Measurements from ENCODE around the gene MPEG1. TPM values are rescaled to one million over a fixed set of nuclear protein-coding genes. Genes with fewer than 3 reads are reported as not detected.

The MPEG1 gene
- total and polyA plus RNA-seq, 4 donors = 7.0 to 63.5 (median 36.9) TPM

DNA sequence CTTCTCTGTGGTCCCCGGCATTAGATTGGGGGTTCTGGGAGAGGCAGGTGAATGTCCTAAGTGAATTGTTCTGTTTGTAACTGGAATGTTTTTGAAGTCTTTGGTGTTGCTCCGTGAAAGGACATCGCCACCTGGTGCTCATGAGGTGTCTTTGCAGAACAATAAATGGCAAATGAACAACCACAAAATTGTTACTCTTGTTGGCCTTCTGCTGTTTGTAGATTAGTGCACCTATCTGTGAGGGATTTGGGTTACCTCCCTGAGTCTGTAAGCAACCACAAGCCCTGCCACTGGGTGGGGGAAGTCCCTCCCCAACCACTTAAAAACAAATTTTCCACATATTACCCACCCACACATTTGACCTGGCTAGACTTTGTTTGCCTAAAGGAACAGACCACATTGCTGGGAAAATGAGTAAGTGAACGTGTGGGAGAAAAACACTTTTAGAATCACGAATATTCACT lies 4.7 kb downstream of the MPEG1 start:
- Histone ChIP-seq H3K27me3 (ENCODE audit: control insufficient read depth in 3 of 3, insufficient read depth in 3 of 3, low read length in 2 of 3) (no peaks in the 10 kb centered on the region), H3K4me1 (ENCODE audit: control insufficient read depth in 5 of 5, insufficient read depth in 5 of 5, low read length in 5 of 5) (peaks cover 0 to 10% (median 6%) of the 10 kb centered on the region in 5 donors), H3K4me3 (no peak overlapping the region), H3K36me3 (ENCODE audit: control insufficient read depth in 4 of 4, insufficient read depth in 4 of 4, low read length in 4 of 4) (peaks cover 0 to 42% (median 24%) of the 10 kb centered on the region in 4 donors), H3K27ac (ENCODE audit: low read depth in 1 of 2, low read length in 1 of 2) (no peak overlapping the region), H3K9ac (ENCODE audit: insufficient read depth in 1 of 2, low read length in 2 of 2) (no peak overlapping the region), H3K9me3 (ENCODE audit: control insufficient read depth in 4 of 4, insufficient read depth in 3 of 4, low read length in 3 of 4) (no peaks in the 10 kb centered on the region)
- ATAC-seq (ENCODE audit: insufficient read depth, low FRiP score) (peak; percentile 63), DNase-seq (peak; percentile 54 to 78 (median 77))
- TF ChIP-seq, protein P1, sequence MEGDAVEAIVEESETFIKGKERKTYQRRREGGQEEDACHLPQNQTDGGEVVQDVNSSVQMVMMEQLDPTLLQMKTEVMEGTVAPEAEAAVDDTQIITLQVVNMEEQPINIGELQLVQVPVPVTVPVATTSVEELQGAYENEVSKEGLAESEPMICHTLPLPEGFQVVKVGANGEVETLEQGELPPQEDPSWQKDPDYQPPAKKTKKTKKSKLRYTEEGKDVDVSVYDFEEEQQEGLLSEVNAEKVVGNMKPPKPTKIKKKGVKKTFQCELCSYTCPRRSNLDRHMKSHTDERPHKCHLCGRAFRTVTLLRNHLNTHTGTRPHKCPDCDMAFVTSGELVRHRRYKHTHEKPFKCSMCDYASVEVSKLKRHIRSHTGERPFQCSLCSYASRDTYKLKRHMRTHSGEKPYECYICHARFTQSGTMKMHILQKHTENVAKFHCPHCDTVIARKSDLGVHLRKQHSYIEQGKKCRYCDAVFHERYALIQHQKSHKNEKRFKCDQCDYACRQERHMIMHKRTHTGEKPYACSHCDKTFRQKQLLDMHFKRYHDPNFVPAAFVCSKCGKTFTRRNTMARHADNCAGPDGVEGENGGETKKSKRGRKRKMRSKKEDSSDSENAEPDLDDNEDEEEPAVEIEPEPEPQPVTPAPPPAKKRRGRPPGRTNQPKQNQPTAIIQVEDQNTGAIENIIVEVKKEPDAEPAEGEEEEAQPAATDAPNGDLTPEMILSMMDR (IDR thresholded peaks at IDR 0.05; ENCODE audit: control extremely low read depth, extremely low read depth) = peak; percentile 47
- WGBS, 2 donors = 11 to 18% methylated on average over 5 of the region's 5 CpGs

DNA sequence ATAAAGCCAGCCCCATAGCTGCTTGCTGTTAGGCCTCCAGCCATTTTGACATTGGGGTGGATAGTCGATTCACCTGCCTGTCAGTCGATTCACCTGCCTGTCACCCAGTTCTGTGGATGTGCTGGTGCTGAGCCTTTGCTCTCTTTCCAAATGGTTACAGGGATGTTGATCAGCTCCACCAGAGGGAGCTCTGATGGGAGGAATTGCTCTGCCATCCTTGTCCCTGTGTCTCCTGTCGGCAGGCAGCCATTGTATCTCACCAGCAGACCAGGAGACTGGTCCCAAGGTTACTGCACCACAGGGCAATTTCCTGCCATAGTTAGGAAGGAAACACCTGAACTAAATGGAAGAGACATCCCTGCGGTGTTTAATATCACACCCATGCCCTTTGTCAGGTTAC lies 6.1 kb downstream of the MPEG1 start:
- DNase-seq (peak; percentile 46 to 48 (median 46)), ATAC-seq (ENCODE audit: insufficient read depth, low FRiP score) (no peak)
- H3K27me3 ChIP-seq (ENCODE audit: control insufficient read depth in 3 of 3, insufficient read depth in 3 of 3, low read length in 2 of 3) = no peaks in the 10 kb centered on the region
- TF ChIP-seq, protein P1 (IDR thresholded peaks at IDR 0.05; ENCODE audit: control extremely low read depth, extremely low read depth) = peak; percentile 33
- H3K27ac ChIP-seq (ENCODE audit: low read depth in 1 of 2, low read length in 1 of 2) = peak overlapping the region in 1 of 2 donors; percentile 13
- no peak overlapping the region for H3K4me3 ChIP-seq
- peaks cover 0 to 56% (median 28%) of the 10 kb centered on the region in 4 donors for H3K36me3 ChIP-seq (ENCODE audit: control insufficient read depth in 4 of 4, insufficient read depth in 4 of 4, low read length in 4 of 4)
- H3K4me1 ChIP-seq (ENCODE audit: control insufficient read depth in 5 of 5, insufficient read depth in 5 of 5, low read length in 5 of 5) = peaks cover 0 to 10% (median 6%) of the 10 kb centered on the region in 5 donors
- WGBS, 2 donors = 63 to 68% methylated on average over 4 of the region's 4 CpGs
- H3K9me3 ChIP-seq (ENCODE audit: control insufficient read depth in 4 of 4, insufficient read depth in 3 of 4, low read length in 3 of 4) = no peaks in the 10 kb centered on the region
- no peak overlapping the region for H3K9ac ChIP-seq (ENCODE audit: insufficient read depth in 1 of 2, low read length in 2 of 2)

DNA sequence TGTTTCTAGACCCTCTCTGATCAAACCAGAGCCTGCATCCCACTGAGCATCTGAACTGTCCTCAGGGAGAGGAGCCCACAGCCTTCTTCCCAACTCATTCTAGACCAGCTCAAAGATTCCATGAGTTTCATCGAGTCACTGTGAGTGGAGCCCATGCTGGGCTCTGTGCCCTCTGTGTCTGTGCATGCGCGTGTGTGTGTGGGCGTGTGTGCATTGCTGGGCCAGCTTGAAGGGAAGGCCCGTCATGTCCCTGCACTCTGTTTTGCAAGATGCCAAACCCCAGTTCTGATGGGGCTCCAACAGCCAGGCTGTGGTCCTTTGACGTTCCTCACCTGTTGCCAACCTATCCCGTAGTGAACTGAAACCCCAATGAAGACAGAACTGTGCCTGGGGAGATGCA lies 7.1 kb downstream of the MPEG1 start:
- H3K36me3 ChIP-seq (ENCODE audit: control insufficient read depth in 4 of 4, insufficient read depth in 4 of 4, low read length in 4 of 4) = peaks cover 0 to 63% (median 34%) of the 10 kb centered on the region in 4 donors
- ATAC-seq (ENCODE audit: insufficient read depth, low FRiP score) (no peak), DNase-seq (no peak)
- no peak overlapping the region for H3K9ac ChIP-seq (ENCODE audit: insufficient read depth in 1 of 2, low read length in 2 of 2)
- H3K4me1 ChIP-seq (ENCODE audit: control insufficient read depth in 5 of 5, insufficient read depth in 5 of 5, low read length in 5 of 5) = peaks cover 0 to 17% (median 9%) of the 10 kb centered on the region in 5 donors
- 85 to 96% methylated on average over 7 of the region's 7 CpGs for WGBS, 2 donors
- TF ChIP-seq, protein P1 (IDR thresholded peaks at IDR 0.05; ENCODE audit: control extremely low read depth, extremely low read depth) = no peak
- no peak overlapping the region for H3K27ac ChIP-seq (ENCODE audit: low read depth in 1 of 2, low read length in 1 of 2)
- no peaks in the 10 kb centered on the region for H3K9me3 ChIP-seq (ENCODE audit: control insufficient read depth in 4 of 4, insufficient read depth in 3 of 4, low read length in 3 of 4)
- H3K27me3 ChIP-seq (ENCODE audit: control insufficient read depth in 3 of 3, insufficient read depth in 3 of 3, low read length in 2 of 3) = no peaks in the 10 kb centered on the region
- H3K4me3 ChIP-seq = no peak overlapping the region

DNA sequence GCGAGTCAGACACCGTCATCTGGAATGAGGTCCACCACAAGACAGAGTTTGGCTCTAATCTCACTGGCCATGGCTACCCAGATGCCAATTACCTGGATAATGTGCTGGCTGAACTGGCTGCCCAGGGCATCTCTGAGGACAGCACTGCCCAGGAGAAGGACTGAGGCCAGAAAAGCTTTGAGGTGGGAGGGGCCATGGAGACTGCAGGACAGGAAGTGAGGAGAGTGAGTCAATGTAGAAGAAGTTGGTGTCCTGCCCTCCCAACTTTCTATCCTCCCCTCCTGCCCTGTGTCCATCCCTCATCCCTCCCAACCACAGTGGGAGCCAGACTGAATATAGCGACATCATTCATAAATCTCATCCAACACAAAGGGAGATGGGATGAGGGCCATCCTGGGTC lies 8.0 kb downstream of the MPEG1 start:
- no peaks in the 10 kb centered on the region for H3K9me3 ChIP-seq (ENCODE audit: control insufficient read depth in 4 of 4, insufficient read depth in 3 of 4, low read length in 3 of 4)
- H3K9ac ChIP-seq (ENCODE audit: insufficient read depth in 1 of 2, low read length in 2 of 2) = no peak overlapping the region
- H3K27ac ChIP-seq (ENCODE audit: low read depth in 1 of 2, low read length in 1 of 2) = no peak overlapping the region
- TF ChIP-seq, protein P1 (IDR thresholded peaks at IDR 0.05; ENCODE audit: control extremely low read depth, extremely low read depth) = no peak
- H3K27me3 ChIP-seq (ENCODE audit: control insufficient read depth in 3 of 3, insufficient read depth in 3 of 3, low read length in 2 of 3) = no peaks in the 10 kb centered on the region
- H3K36me3 ChIP-seq (ENCODE audit: control insufficient read depth in 4 of 4, insufficient read depth in 4 of 4, low read length in 4 of 4) = peaks cover 0 to 69% (median 35%) of the 10 kb centered on the region in 4 donors
- no peak overlapping the region for H3K4me3 ChIP-seq
- no peak for ATAC-seq (ENCODE audit: insufficient read depth, low FRiP score)
- H3K4me1 ChIP-seq (ENCODE audit: control insufficient read depth in 5 of 5, insufficient read depth in 5 of 5, low read length in 5 of 5) = peaks cover 0 to 26% (median 9%) of the 10 kb centered on the region in 5 donors
- WGBS, 2 donors = 95 to 98% methylated on average over 3 of the region's 3 CpGs
- DNase-seq = no peak
